Measurements from ENCODE around the gene CDC14A. TPM values are rescaled to one million over a fixed set of nuclear protein-coding genes. Genes with fewer than 3 reads are reported as not detected.

Gene CDC14A
- total and polyA plus RNA-seq, 2 donors (not counting 3 experiments of a cell fraction or from before 2014, with no cell fraction given): 3.4 to 13.9 TPM

GRCh38 chr1:100308777-100309176 is 43.5 kb upstream of the CDC14A start:
- CTCF ChIA-PET: no interaction called here
- H3K9me3 ChIP-seq (replicated peaks; ENCODE audit: control insufficient read depth, insufficient read depth, low read length): no peaks in the 10 kb centered on the region
- H3K4me2 ChIP-seq (ENCODE audit: insufficient read depth, low read length): no peak overlapping the region
- no peaks in the 10 kb centered on the region for H3K9me1 ChIP-seq (replicated peaks; ENCODE audit: control insufficient read depth, extremely low read depth, insufficient read depth, low read length)
- H2AFZ ChIP-seq (ENCODE audit: low read depth, low read length): no peak overlapping the region
- dilution Hi-C loops (cut with MboI; ENCODE audit: extremely low pct_ligation_motif_present, low sequenced_read_pairs): no loop called here
- no peaks in the 10 kb centered on the region for H4K20me1 ChIP-seq (replicated peaks; ENCODE audit: control insufficient read depth, extremely low read depth, insufficient read depth, low read length)
- H3K4me3 ChIP-seq (replicated peaks in 1 of 3; ENCODE audit: insufficient read depth in 1 of 3, low read depth in 1 of 3, low read length in 3 of 3): no peak overlapping the region
- BruUV-seq (replicated peaks): no TSS peak
- H3K27me3 ChIP-seq (ENCODE audit: control insufficient read depth in 2 of 2, insufficient read depth in 2 of 2, low read length in 2 of 2): no peaks in the 10 kb centered on the region
- POLR2A ChIA-PET: no interaction called here
- H3K79me2 ChIP-seq (ENCODE audit: control insufficient read depth, insufficient read depth, low read length): no peaks in the 10 kb centered on the region
- H3K36me3 ChIP-seq (ENCODE audit: control insufficient read depth in 2 of 2, extremely low read depth in 1 of 2, insufficient read depth in 2 of 2, low read length in 2 of 2): no peaks in the 10 kb centered on the region
- peak; percentile 78 for TF ChIP-seq JUN (IDR thresholded peaks at IDR 0.05; ENCODE audit: borderline replicate concordance, insufficient read depth, insufficient read length, low read depth)
- TF ChIP-seq EZH2 (IDR thresholded peaks at IDR 0.05; ENCODE audit: borderline replicate concordance, low read depth, low read length, severe bottlenecking): no peak
- TF ChIP-seq FOS (IDR thresholded peaks at IDR 0.05; ENCODE audit: borderline replicate concordance, insufficient read depth, low read length): peak; percentile 58
- TF ChIP-seq CTCF (IDR thresholded peaks at IDR 0.05; ENCODE audit: extremely low read depth in 1 of 2, insufficient read depth in 1 of 2, low read depth in 1 of 2, low read length in 2 of 2): no peak
- FAIRE-seq (peak; percentile 77), DNase-seq (ENCODE audit: low read depth, low spot score) (peak; percentile 74)
- peaks cover 9% of the 10 kb centered on the region for H3K4me1 ChIP-seq (ENCODE audit: control insufficient read depth, extremely low read depth, insufficient read depth, low read length)
- intact Hi-C loops (cut with micrococcal nuclease): loop anchor here (1.0 to 5.0 kb wide), 2 partner anchors 16 to 44 kb away; partner anchors contain the start of gene CDC14A
- H3K27ac ChIP-seq (ENCODE audit: insufficient read depth, low read depth, low read length): no peak overlapping the region
- no peak overlapping the region for H3K9ac ChIP-seq (replicated peaks; ENCODE audit: extremely low read depth, insufficient read depth, low read length)

GRCh38 chr1:100309863-100310262 is 42.4 kb upstream of the CDC14A start:
- H2AFZ ChIP-seq (ENCODE audit: low read depth, low read length): no peak overlapping the region
- no TSS peak for BruUV-seq (replicated peaks)
- H3K9me3 ChIP-seq (replicated peaks; ENCODE audit: control insufficient read depth, insufficient read depth, low read length): no peaks in the 10 kb centered on the region
- ChIA-PET CTCF (no interaction called here), POLR2A (no interaction called here)
- H3K36me3 ChIP-seq (ENCODE audit: control insufficient read depth in 2 of 2, extremely low read depth in 1 of 2, insufficient read depth in 2 of 2, low read length in 2 of 2): no peaks in the 10 kb centered on the region
- TF ChIP-seq JUN (IDR thresholded peaks at IDR 0.05; ENCODE audit: borderline replicate concordance, insufficient read depth, insufficient read length, low read depth): no peak
- TF ChIP-seq FOS (IDR thresholded peaks at IDR 0.05; ENCODE audit: borderline replicate concordance, insufficient read depth, low read length): no peak
- no peak for TF ChIP-seq MYC (IDR thresholded peaks at IDR 0.05; ENCODE audit: low read depth, low read length)
- no peak for TF ChIP-seq GATA2 (IDR thresholded peaks at IDR 0.05; ENCODE audit: insufficient read depth, insufficient read length, low read depth, low read length)
- TF ChIP-seq MAX (IDR thresholded peaks at IDR 0.05; ENCODE audit: insufficient read depth, insufficient read length): no peak
- no peak for TF ChIP-seq CTCF (IDR thresholded peaks at IDR 0.05; ENCODE audit: extremely low read depth in 1 of 2, insufficient read depth in 1 of 2, low read depth in 1 of 2, low read length in 2 of 2)
- TF ChIP-seq POLR2AphosphoS5 (IDR thresholded peaks at IDR 0.05; ENCODE audit: insufficient read depth, low read depth, low read length): no peak
- no peak for TF ChIP-seq POLR2A (IDR thresholded peaks at IDR 0.05; ENCODE audit: low read depth, low read length)
- TF ChIP-seq EZH2 (IDR thresholded peaks at IDR 0.05; ENCODE audit: borderline replicate concordance, low read depth, low read length, severe bottlenecking): no peak
- DNase-seq (ENCODE audit: low read depth, low spot score): no peak
- H3K79me2 ChIP-seq (ENCODE audit: control insufficient read depth, insufficient read depth, low read length): no peaks in the 10 kb centered on the region
- no peak overlapping the region for H3K4me3 ChIP-seq (replicated peaks in 1 of 3; ENCODE audit: insufficient read depth in 1 of 3, low read depth in 1 of 3, low read length in 3 of 3)
- no peaks in the 10 kb centered on the region for H3K9me1 ChIP-seq (replicated peaks; ENCODE audit: control insufficient read depth, extremely low read depth, insufficient read depth, low read length)
- no peak overlapping the region for H3K27ac ChIP-seq (ENCODE audit: insufficient read depth, low read depth, low read length)
- peaks cover 0 to 2% of the 10 kb centered on the region in 2 experiments for H3K27me3 ChIP-seq (ENCODE audit: control insufficient read depth in 2 of 2, insufficient read depth in 2 of 2, low read length in 2 of 2)
- no peak for FAIRE-seq
- H3K4me1 ChIP-seq (ENCODE audit: control insufficient read depth, extremely low read depth, insufficient read depth, low read length): peaks cover 9% of the 10 kb centered on the region
- H4K20me1 ChIP-seq (replicated peaks; ENCODE audit: control insufficient read depth, extremely low read depth, insufficient read depth, low read length): no peaks in the 10 kb centered on the region
- intact Hi-C loops (cut with micrococcal nuclease): loop anchor here (5.0 kb wide), 1 partner anchor 42 kb away; the partner anchor contains the start of gene CDC14A
- no peak overlapping the region for H3K9ac ChIP-seq (replicated peaks; ENCODE audit: extremely low read depth, insufficient read depth, low read length)
- dilution Hi-C loops (cut with MboI; ENCODE audit: extremely low pct_ligation_motif_present, low sequenced_read_pairs): no loop called here
- H3K4me2 ChIP-seq (ENCODE audit: insufficient read depth, low read length): no peak overlapping the region

All from endothelial cell of umbilical vein (primary cell).